ENCODE data around the gene GRIN2A. TPM values are rescaled to one million over a fixed set of nuclear protein-coding genes. Genes with fewer than 3 reads are reported as not detected.

Gene GRIN2A
- total RNA-seq, 1 donor from 2014 or later, result under 0.01 TPM

DNA sequence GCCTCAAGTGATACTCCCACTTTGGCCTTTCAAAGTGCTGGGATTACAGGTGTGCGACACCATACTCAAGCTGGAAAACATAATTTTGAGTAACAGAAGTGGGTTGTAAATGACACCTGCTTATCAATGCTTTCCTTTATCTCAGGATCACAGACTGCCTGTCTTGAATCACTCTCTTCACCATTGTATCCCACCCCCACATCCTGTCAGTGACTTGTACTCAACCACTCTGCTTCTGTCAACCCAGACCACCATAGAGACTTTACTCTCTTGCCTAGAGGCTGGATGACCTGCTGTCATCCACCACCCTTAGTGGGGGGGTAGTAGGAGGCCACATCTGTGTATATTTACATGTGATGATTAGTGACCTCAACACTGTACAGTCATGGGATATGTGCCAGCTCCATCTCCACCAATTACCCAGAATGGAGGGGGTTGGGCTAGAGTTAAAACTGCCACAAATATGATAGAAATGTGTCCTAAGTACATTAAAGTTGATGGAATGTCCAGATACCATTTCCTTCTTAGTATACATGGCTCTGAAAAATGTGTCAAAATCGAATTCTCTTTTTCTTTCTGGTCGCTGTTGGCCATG, 338.7 kb downstream of the GRIN2A start:
- Histone ChIP-seq H3K27me3 (ENCODE audit: control insufficient read depth, insufficient read depth, low read length) (no peaks in the 10 kb centered on the region), H3K36me3 (ENCODE audit: control insufficient read depth, insufficient read depth, low read length) (no peaks in the 10 kb centered on the region), H3K4me3 (ENCODE audit: low read depth, low read length) (no peak overlapping the region)
- DNase-seq (ENCODE audit: low read depth), result no peak
- TF ChIP-seq, protein P1, sequence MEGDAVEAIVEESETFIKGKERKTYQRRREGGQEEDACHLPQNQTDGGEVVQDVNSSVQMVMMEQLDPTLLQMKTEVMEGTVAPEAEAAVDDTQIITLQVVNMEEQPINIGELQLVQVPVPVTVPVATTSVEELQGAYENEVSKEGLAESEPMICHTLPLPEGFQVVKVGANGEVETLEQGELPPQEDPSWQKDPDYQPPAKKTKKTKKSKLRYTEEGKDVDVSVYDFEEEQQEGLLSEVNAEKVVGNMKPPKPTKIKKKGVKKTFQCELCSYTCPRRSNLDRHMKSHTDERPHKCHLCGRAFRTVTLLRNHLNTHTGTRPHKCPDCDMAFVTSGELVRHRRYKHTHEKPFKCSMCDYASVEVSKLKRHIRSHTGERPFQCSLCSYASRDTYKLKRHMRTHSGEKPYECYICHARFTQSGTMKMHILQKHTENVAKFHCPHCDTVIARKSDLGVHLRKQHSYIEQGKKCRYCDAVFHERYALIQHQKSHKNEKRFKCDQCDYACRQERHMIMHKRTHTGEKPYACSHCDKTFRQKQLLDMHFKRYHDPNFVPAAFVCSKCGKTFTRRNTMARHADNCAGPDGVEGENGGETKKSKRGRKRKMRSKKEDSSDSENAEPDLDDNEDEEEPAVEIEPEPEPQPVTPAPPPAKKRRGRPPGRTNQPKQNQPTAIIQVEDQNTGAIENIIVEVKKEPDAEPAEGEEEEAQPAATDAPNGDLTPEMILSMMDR (IDR thresholded peaks at IDR 0.05; ENCODE audit: insufficient read depth, low read length, poor library complexity, severe bottlenecking), result no peak

DNA sequence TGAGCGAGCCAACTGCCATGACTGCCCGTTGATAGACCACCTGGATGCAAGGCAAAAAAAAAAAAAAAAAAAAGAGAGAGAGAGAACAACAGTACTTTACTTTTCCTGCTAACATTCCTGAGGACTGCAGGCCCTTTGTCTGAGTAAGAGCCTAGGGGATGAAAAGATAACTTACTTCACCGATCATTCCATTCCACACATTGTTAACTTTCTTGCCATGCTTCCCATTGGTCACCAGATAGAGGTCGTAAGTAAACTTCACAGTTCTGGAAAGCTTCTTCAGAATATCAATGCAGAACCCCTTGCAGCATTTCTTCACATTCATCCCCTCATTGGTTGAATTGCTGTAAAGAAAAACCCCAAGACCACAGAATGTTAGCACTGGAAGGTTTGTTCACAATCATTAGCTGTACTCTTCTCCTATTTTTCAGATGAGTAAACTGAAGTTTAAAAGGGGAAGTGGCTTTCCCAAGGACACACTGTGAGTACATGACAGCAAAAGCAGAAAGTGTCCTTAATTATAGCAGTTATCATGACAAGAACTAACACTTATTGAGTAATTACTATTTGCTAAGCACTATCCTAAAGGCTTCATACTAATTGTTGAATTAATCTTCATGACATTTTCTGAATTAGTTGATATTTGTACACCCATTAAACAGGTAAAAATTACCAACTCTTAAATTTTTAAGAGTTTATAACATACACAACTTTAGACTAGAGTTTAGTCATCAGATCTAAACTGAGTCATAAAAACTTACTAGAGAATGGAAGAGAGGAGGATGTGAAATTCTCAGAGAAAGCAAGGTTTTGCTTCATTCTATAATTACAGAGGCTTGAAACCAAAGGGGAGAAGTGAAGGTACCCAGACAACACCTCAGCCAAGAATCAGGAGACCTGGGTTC, 341.2 kb downstream of the GRIN2A start:
- no peaks in the 10 kb centered on the region for H3K27me3 ChIP-seq (ENCODE audit: control insufficient read depth, insufficient read depth, low read length)
- H3K4me3 ChIP-seq (ENCODE audit: low read depth, low read length), result no peak overlapping the region
- TF ChIP-seq, protein P1 (IDR thresholded peaks at IDR 0.05; ENCODE audit: insufficient read depth, low read length, poor library complexity, severe bottlenecking), result no peak
- no peaks in the 10 kb centered on the region for H3K36me3 ChIP-seq (ENCODE audit: control insufficient read depth, insufficient read depth, low read length)
- no peak for DNase-seq (ENCODE audit: low read depth)

DNA sequence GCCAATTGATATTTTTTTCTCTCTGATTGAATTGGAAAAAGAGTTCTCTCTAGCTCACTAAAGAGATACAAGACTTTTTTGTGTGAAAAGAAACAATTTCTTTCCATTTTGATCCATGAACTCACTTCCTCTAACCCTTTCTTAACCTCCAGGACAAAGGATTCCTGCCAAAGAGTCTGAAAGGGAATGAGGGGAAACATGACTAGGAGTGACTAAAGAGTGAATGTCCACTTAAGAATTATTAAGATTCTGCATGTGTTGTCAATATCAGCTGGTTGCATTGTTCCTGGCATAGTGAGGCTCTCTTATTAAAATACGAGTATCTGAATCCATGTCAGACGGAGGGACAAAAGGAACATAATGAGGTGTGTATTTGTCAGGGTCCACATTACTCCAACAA, 344.7 kb downstream of the GRIN2A start:
- Histone ChIP-seq H3K36me3 (ENCODE audit: control insufficient read depth, insufficient read depth, low read length) (no peaks in the 10 kb centered on the region), H3K4me3 (ENCODE audit: low read depth, low read length) (no peak overlapping the region), H3K27me3 (ENCODE audit: control insufficient read depth, insufficient read depth, low read length) (no peaks in the 10 kb centered on the region)
- no peak for DNase-seq (ENCODE audit: low read depth)
- TF ChIP-seq, protein P1 (IDR thresholded peaks at IDR 0.05; ENCODE audit: insufficient read depth, low read length, poor library complexity, severe bottlenecking), result no peak

DNA sequence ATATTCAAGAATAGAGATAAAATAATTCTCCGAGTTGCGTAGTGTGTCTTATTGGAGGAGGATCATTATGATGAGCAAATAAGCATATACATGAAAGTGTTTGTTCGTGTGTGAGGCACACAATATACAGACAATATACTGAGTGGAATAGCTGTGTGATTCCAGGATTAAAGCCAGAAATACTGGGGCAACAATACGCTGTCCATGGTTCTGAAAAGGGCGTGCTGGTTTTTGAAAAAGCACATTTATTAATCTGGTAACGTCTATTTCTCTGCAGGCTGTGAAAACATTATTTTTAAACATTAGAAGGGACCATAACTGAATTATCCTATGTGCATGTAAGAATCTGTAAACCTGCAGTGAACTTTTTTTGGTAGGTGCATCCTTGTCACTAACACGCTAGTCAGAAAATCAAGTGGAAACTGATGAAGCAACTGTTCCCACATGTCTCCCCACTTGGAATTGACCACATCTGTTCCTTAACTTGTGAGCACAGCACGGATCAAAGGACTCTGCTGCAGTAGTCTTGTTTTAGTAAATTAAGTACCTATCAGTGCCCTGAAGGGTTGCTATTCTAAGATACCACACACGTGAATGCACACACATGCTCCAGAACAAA, 346.0 kb downstream of the GRIN2A start:
- Histone ChIP-seq H3K36me3 (ENCODE audit: control insufficient read depth, insufficient read depth, low read length) (no peaks in the 10 kb centered on the region), H3K4me3 (ENCODE audit: low read depth, low read length) (no peak overlapping the region), H3K27me3 (ENCODE audit: control insufficient read depth, insufficient read depth, low read length) (no peaks in the 10 kb centered on the region)
- DNase-seq (ENCODE audit: low read depth), result no peak
- TF ChIP-seq, protein P1 (IDR thresholded peaks at IDR 0.05; ENCODE audit: insufficient read depth, low read length, poor library complexity, severe bottlenecking), result no peak

DNA sequence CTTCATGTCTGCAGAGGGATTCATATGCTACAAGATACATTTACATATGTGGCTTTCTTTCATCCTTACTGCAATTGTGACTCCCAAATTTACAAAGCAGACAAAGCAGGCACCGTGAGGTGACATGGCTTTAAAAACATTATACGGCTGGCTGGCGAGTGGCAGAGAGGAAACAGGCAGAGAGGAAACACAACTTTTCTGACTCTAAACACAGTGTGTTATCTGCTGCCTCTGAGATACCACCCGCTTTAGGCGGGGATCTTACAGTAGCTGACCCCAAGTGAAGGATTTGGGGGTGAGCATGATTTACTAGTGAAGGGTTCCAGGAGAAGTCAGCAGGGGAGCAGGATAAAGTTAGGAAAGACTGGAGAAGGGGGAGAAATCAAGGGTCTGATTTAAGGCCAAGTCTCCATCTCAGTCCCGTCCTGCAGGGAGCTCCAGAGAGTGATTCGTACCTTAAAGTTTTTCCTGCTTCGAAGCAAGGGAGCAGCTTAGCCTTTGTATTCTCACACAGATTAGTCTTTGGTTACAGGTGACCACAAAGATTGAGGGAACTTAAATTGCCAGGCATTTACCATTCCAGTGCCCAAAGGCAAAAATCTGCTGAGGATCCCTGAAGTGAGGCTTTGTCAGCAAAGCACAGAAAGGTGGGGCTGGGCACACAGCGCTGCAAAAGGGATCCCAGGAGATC, 355.0 kb downstream of the GRIN2A start:
- Histone ChIP-seq H3K27me3 (ENCODE audit: control insufficient read depth, insufficient read depth, low read length) (no peaks in the 10 kb centered on the region), H3K4me3 (ENCODE audit: low read depth, low read length) (no peak overlapping the region), H3K36me3 (ENCODE audit: control insufficient read depth, insufficient read depth, low read length) (no peaks in the 10 kb centered on the region)
- TF ChIP-seq, protein P1 (IDR thresholded peaks at IDR 0.05; ENCODE audit: insufficient read depth, low read length, poor library complexity, severe bottlenecking), result no peak
- DNase-seq (ENCODE audit: low read depth), result no peak
